Activated naive CD4-positive, alpha-beta T cell treated with anti-CD3 and anti-CD28 coated beads, Interleukin-2, amount 10 ng/mL, durations not matched to agents 7 days and 5 days (primary cell): Measurements from ENCODE around the gene KCNA3.
"Not testable (repeated sequence)": the region's sequence is repeated elsewhere in the genome, so short reads cannot be mapped to it uniquely, and the experiment has no call there.

Source experiments
- CTCF ChIA-PET: fragments of 350-600 bp; sonication (Branson Sonifier 250); formaldehyde crosslinking; loops from one replicate; lab custom pipeline; 2021; ENCODE audit warnings: antibody characterized with exemption; lab: Charles Lee
- DNase-seq: peaks from one replicate; pipeline ENCODE4 v3.0.0-alpha.2; 2020
- H3K27ac Mint-ChIP-seq: one replicate; pipeline ENCODE4 v1.8.0; 2021; ENCODE audit warnings: mild to moderate bottlenecking, moderate library complexity, mixed read lengths
- H3K27me3 Mint-ChIP-seq: one replicate; pipeline ENCODE4 v1.8.0; 2021; ENCODE audit warnings: mild to moderate bottlenecking, mixed read lengths
- H3K36me3 Mint-ChIP-seq: one replicate; pipeline ENCODE4 v1.8.0; 2021; ENCODE audit warnings: mixed read lengths
- H3K4me1 Mint-ChIP-seq: one replicate; pipeline ENCODE4 v1.8.0; 2021; ENCODE audit warnings: mixed read lengths
- H3K4me3 Mint-ChIP-seq: one replicate; pipeline ENCODE4 v1.8.0; 2021; ENCODE audit warnings: mild to moderate bottlenecking, moderate library complexity, mixed read lengths
- H3K9me3 Mint-ChIP-seq: one replicate; pipeline ENCODE4 v1.8.0; 2021; ENCODE audit warnings: mixed read lengths

Gene KCNA3

GRCh38 chr1:110673197-110673701 lies 1.5 kb downstream of the KCNA3 start:
- Mint-ChIP-seq H3K9me3 (no peaks in the 10 kb centered on the region), H3K4me1 (peaks cover 43% of the 10 kb centered on the region), H3K36me3 (peaks cover 49% of the 10 kb centered on the region), H3K27ac (peak overlapping the region; percentile 98), H3K27me3 (peaks cover 10% of the 10 kb centered on the region), H3K4me3 (peak overlapping the region; percentile 95)
- CTCF ChIA-PET: interaction anchor here (0.9 to 3.2 kb wide), 11 partner anchors 10 to 114 kb away, joined by 3 to 24 read pairs (median 5); no protein-coding TSS in a partner anchor
- DNase-seq: peak; percentile 45

GRCh38 chr1:110672753-110673108 lies 2.0 kb downstream of the KCNA3 start:
- Mint-ChIP-seq H3K27me3 (peaks cover 10% of the 10 kb centered on the region), H3K4me3 (peak overlapping the region; percentile 95), H3K27ac (peak overlapping the region; percentile 98), H3K4me1 (peaks cover 38% of the 10 kb centered on the region), H3K9me3 (no peaks in the 10 kb centered on the region), H3K36me3 (peaks cover 53% of the 10 kb centered on the region)
- DNase-seq: peak; percentile 61
- CTCF ChIA-PET: interaction anchor here (0.9 to 3.2 kb wide), 9 partner anchors 11 to 114 kb away, joined by 3 to 24 read pairs (median 5); no protein-coding TSS in a partner anchor

GRCh38 chr1:110672001-110672752 lies 2.6 kb downstream of the KCNA3 start:
- CTCF ChIA-PET: interaction anchor here (0.9 to 3.2 kb wide), 8 partner anchors 11 to 115 kb away, joined by 3 to 24 read pairs (median 5); no protein-coding TSS in a partner anchor
- peak; percentile 88 for DNase-seq
- Mint-ChIP-seq H3K4me3 (peak overlapping the region; percentile 95), H3K36me3 (peaks cover 58% of the 10 kb centered on the region), H3K27me3 (peaks cover 10% of the 10 kb centered on the region), H3K4me1 (peaks cover 34% of the 10 kb centered on the region), H3K27ac (peak overlapping the region; percentile 98), H3K9me3 (no peaks in the 10 kb centered on the region)

- no peaks in the 10 kb centered on the region for H3K9me3 Mint-ChIP-seq
- peak overlapping the region; percentile 98 for H3K27ac Mint-ChIP-seq
- peak overlapping the region; percentile 95 for H3K4me3 Mint-ChIP-seq
- peaks cover 10% of the 10 kb centered on the region for H3K27me3 Mint-ChIP-seq
- H3K36me3 Mint-ChIP-seq: peaks cover 59% of the 10 kb centered on the region
- CTCF ChIA-PET: interaction anchor here (1.3 to 2.0 kb wide), 2 partner anchors 23 to 45 kb away, joined by 3 to 5 read pairs; no protein-coding TSS in a partner anchor
- peak; percentile 33 for DNase-seq
- peaks cover 28% of the 10 kb centered on the region for H3K4me1 Mint-ChIP-seq
Measured at GRCh38 chr1:110671361-110671760, 3.4 kb downstream of the KCNA3 start.

- CTCF ChIA-PET: interaction anchor here (1.1 to 4.7 kb wide), 8 partner anchors 20 to 112 kb away, joined by 3 to 17 read pairs (median 6); no protein-coding TSS in a partner anchor
- H3K4me1 Mint-ChIP-seq: peaks cover 19% of the 10 kb centered on the region
- peaks cover 5% of the 10 kb centered on the region for H3K27me3 Mint-ChIP-seq
- peak; percentile 25 for DNase-seq
- H3K9me3 Mint-ChIP-seq: no peaks in the 10 kb centered on the region
- peak overlapping the region; percentile 92 for H3K27ac Mint-ChIP-seq
- peak overlapping the region; percentile 76 for H3K4me3 Mint-ChIP-seq
- peaks cover 54% of the 10 kb centered on the region for H3K36me3 Mint-ChIP-seq
Measured at GRCh38 chr1:110668549-110668948, 6.2 kb downstream of the KCNA3 start.

GRCh38 chr1:110667776-110668175 lies 7.0 kb downstream of the KCNA3 start:
- Mint-ChIP-seq H3K27ac (peak overlapping the region; percentile 89), H3K4me1 (peaks cover 26% of the 10 kb centered on the region), H3K4me3 (peak overlapping the region; percentile 67), H3K27me3 (no peaks in the 10 kb centered on the region), H3K9me3 (no peaks in the 10 kb centered on the region), H3K36me3 (peaks cover 53% of the 10 kb centered on the region)
- CTCF ChIA-PET: interaction anchor here (0.7 to 4.7 kb wide), 5 partner anchors 20 to 113 kb away, joined by 3 to 17 read pairs (median 6); no protein-coding TSS in a partner anchor
- DNase-seq: no peak

- peaks cover 30% of the 10 kb centered on the region for H3K4me1 Mint-ChIP-seq
- no peak overlapping the region for H3K4me3 Mint-ChIP-seq
- no peaks in the 10 kb centered on the region for H3K9me3 Mint-ChIP-seq
- no peak overlapping the region for H3K27ac Mint-ChIP-seq
- H3K36me3 Mint-ChIP-seq: peaks cover 51% of the 10 kb centered on the region
- no peaks in the 10 kb centered on the region for H3K27me3 Mint-ChIP-seq
- CTCF ChIA-PET: interaction anchor here (1.6 to 2.0 kb wide), 2 partner anchors 15 to 25 kb away, joined by 4 to 6 read pairs; no protein-coding TSS in a partner anchor
- no peak for DNase-seq
Measured at GRCh38 chr1:110663241-110663640, 11.5 kb downstream of the KCNA3 start.

GRCh38 chr1:110659559-110659958 lies 15.2 kb downstream of the KCNA3 start:
- H3K27me3 Mint-ChIP-seq, DNase-seq, H3K4me3 Mint-ChIP-seq, H3K27ac Mint-ChIP-seq, H3K9me3 Mint-ChIP-seq: not testable (repeated sequence)
- peaks cover 58% of the 10 kb centered on the region for H3K36me3 Mint-ChIP-seq
- H3K4me1 Mint-ChIP-seq: peaks cover 50% of the 10 kb centered on the region
- CTCF ChIA-PET: interaction anchor here (0.7 to 1.6 kb wide), 2 partner anchors 21 to 40 kb away, joined by 3 to 5 read pairs; no protein-coding TSS in a partner anchor

GRCh38 chr1:110657351-110657750 lies 17.4 kb downstream of the KCNA3 start:
- Mint-ChIP-seq H3K9me3 (no peaks in the 10 kb centered on the region), H3K27ac (no peak overlapping the region), H3K4me3 (no peak overlapping the region), H3K36me3 (peaks cover 55% of the 10 kb centered on the region), H3K27me3 (no peaks in the 10 kb centered on the region), H3K4me1 (peaks cover 47% of the 10 kb centered on the region)
- CTCF ChIA-PET: interaction anchor here (1.2 kb wide), 1 partner anchor 9 kb away, joined by 3 read pairs; no protein-coding TSS in a partner anchor
- no peak for DNase-seq

- Mint-ChIP-seq H3K27ac (no peak overlapping the region), H3K4me1 (peaks cover 28% of the 10 kb centered on the region), H3K9me3 (no peaks in the 10 kb centered on the region), H3K36me3 (peaks cover 23% of the 10 kb centered on the region), H3K27me3 (no peaks in the 10 kb centered on the region), H3K4me3 (no peak overlapping the region)
- no peak for DNase-seq
- CTCF ChIA-PET: interaction anchor here (6.4 to 7.6 kb wide), 2 partner anchors 14 to 19 kb away, joined by 39 to 59 read pairs; no protein-coding TSS in a partner anchor
Measured at GRCh38 chr1:110650609-110651008, 24.1 kb downstream of the KCNA3 start.

- Mint-ChIP-seq H3K27me3 (no peaks in the 10 kb centered on the region), H3K27ac (no peak overlapping the region)
- CTCF ChIA-PET: interaction anchor here (0.7 to 7.6 kb wide), 12 partner anchors 12 to 139 kb away, joined by 3 to 59 read pairs (median 4); no protein-coding TSS in a partner anchor
Measured at GRCh38 chr1:110648417-110648816, 26.3 kb downstream of the KCNA3 start.

GRCh38 chr1:110647254-110647891 lies 27.4 kb downstream of the KCNA3 start:
- CTCF ChIA-PET: interaction anchor here (1.0 to 7.6 kb wide), 10 partner anchors 11 to 140 kb away, joined by 3 to 59 read pairs (median 4); no protein-coding TSS in a partner anchor
- Mint-ChIP-seq H3K27me3 (no peaks in the 10 kb centered on the region), H3K4me3 (no peak overlapping the region)

More at GRCh38 chr1:110648417-110648816, 26.3 kb downstream of the KCNA3 start:
- Mint-ChIP-seq H3K4me3 (no peak overlapping the region), H3K9me3 (no peaks in the 10 kb centered on the region), H3K36me3 (peaks cover 17% of the 10 kb centered on the region), H3K4me1 (peaks cover 37% of the 10 kb centered on the region)
- no peak for DNase-seq

GRCh38 chr1:110645821-110646735 lies 28.7 kb downstream of the KCNA3 start:
- CTCF ChIA-PET: interaction anchor here (1.2 to 7.6 kb wide), 4 partner anchors 10 to 27 kb away, joined by 4 to 59 read pairs (median 22); no protein-coding TSS in a partner anchor
- Mint-ChIP-seq H3K9me3 (peaks cover 10% of the 10 kb centered on the region), H3K4me3 (no peak overlapping the region), H3K36me3 (peaks cover 20% of the 10 kb centered on the region), H3K27ac (peak overlapping the region; percentile 24), H3K4me1 (peaks cover 47% of the 10 kb centered on the region), H3K27me3 (no peaks in the 10 kb centered on the region)
- DNase-seq: no peak

More at GRCh38 chr1:110647254-110647891, 27.4 kb downstream of the KCNA3 start:
- peaks cover 2% of the 10 kb centered on the region for H3K9me3 Mint-ChIP-seq
- H3K27ac Mint-ChIP-seq: no peak overlapping the region
- DNase-seq: no peak
- peaks cover 42% of the 10 kb centered on the region for H3K4me1 Mint-ChIP-seq
- H3K36me3 Mint-ChIP-seq: peaks cover 16% of the 10 kb centered on the region
